Loucy (cell line): Measurements from ENCODE around the gene MAP6.
"Not testable (repeated sequence)": the region's sequence is repeated elsewhere in the genome, so short reads cannot be mapped to it uniquely, and the experiment has no call there.

Source experiments
- H2AFZ ChIP-seq: fragments of 200-600 bp; sonication (generic); 2 replicates; pipeline ENCODE4 v1.6.0; 2016; ENCODE audit warnings: antibody characterized with exemption, mild to moderate bottlenecking, low read length, moderate library complexity
- H3F3A ChIP-seq: fragments of 200-600 bp; 2 replicates; pipeline ENCODE4 v1.6.0; 2016; ENCODE audit warnings: antibody characterized with exemption, low read depth, mild to moderate bottlenecking
- H3K27me3 ChIP-seq: fragments of 200-600 bp; sonication (generic); 2 replicates; pipeline ENCODE4 v1.6.1; 2014; ENCODE audit warnings: low read length, mild to moderate bottlenecking; ENCODE audit not compliant: insufficient read depth, poor library complexity, severe bottlenecking
- H3K36me3 ChIP-seq: fragments of 200-600 bp; sonication (generic); 2 replicates; pipeline ENCODE4 v1.6.1; 2016; ENCODE audit warnings: low read length; ENCODE audit not compliant: insufficient read depth
- H3K4me1 ChIP-seq: fragments of 200-600 bp; sonication (generic); 2 replicates; pipeline ENCODE4 v1.5.1; 2014; ENCODE audit warnings: low read length, mild to moderate bottlenecking; ENCODE audit not compliant: insufficient read depth, poor library complexity, severe bottlenecking
- H3K4me2 ChIP-seq: fragments of 200-600 bp; sonication (generic); 2 replicates; pipeline ENCODE4 v1.6.0; 2014; ENCODE audit warnings: antibody characterized with exemption, low read length, low read depth, mild to moderate bottlenecking; ENCODE audit not compliant: poor library complexity, severe bottlenecking
- H3K4me3 ChIP-seq: fragments of 200-600 bp; sonication (generic); 2 replicates; pipeline ENCODE4 v1.5.1; 2014; ENCODE audit warnings: low read length, mild to moderate bottlenecking, mixed read lengths; ENCODE audit not compliant: poor library complexity, severe bottlenecking
- H3K79me2 ChIP-seq: fragments of 200-600 bp; sonication (generic); 2 replicates; pipeline ENCODE4 v1.6.1; 2014; ENCODE audit warnings: low read length; ENCODE audit not compliant: insufficient read depth
- H3K9ac ChIP-seq: fragments of 200-600 bp; sonication (generic); 2 replicates; pipeline ENCODE4 v1.6.0; 2014; ENCODE audit warnings: mild to moderate bottlenecking, low read depth, low read length, moderate library complexity; ENCODE audit not compliant: poor library complexity, severe bottlenecking
- H3K9me2 ChIP-seq: fragments of 200-600 bp; sonication (generic); replicated peaks from 2 replicates; pipeline ENCODE4 v1.6.1; 2016; ENCODE audit warnings: low read depth, low read length, mixed read lengths
- H3K9me3 ChIP-seq: fragments of 200-600 bp; sonication (generic); 2 replicates; pipeline ENCODE4 v1.6.1; 2014; ENCODE audit warnings: mild to moderate bottlenecking, antibody characterized with exemption, low read length, low read depth; ENCODE audit not compliant: insufficient read depth
- H4K20me1 ChIP-seq: fragments of 200-600 bp; sonication (generic); 2 replicates; pipeline ENCODE4 v1.6.0; 2014; ENCODE audit warnings: antibody characterized with exemption, low read length, mild to moderate bottlenecking; ENCODE audit not compliant: insufficient read depth, poor library complexity, severe bottlenecking
- EZH2phosphoT487 ChIP-seq: fragments of 200-600 bp; IDR thresholded peaks from 2 replicates; pipeline ENCODE4 v1.6.1; 2018; ENCODE audit warnings: antibody characterized with exemption, mild to moderate bottlenecking, moderate library complexity, borderline replicate concordance
- TF ChIP-seq, protein P1 (sequence below): fragments of 200-600 bp; sonication (generic); conservative IDR thresholded peaks from 2 replicates; pipeline ENCODE4 v1.5.1; 2014; ENCODE audit warnings: mild to moderate bottlenecking, antibody characterized with exemption, low read length

Gene MAP6

DNA sequence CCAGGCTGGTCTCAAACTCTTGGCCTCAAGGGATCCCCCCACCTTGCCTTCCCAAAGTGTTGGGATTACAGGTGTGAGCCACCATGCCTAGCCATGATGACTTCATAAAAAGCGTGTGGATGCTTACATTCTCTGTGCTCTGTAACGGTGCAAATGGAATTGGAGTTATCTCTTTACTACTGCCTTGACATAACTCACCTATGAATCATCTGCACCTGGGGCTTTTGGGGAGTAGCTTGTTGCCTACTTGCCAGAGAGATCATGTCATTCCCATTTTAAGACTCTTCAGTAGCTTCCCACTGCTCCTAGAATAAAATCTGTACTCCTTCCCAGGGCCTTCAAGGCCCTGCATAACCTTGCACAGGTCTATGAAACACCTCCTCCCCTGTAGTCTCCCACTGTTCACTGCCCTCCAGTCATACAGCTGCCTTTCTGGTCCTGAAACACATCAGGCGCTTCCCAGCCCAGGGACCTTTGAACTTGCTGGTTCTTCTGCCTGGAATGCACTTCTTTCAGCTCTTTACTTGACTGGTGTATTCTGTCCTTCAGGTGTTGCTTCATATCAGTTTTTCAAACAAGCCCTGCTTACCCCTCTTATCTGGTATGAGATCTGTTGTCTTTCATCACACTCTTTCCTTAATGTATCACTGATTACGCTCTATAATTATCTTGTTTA is 29.2 kb upstream of the MAP6 start:
- Histone ChIP-seq H3K4me1 (no peaks in the 10 kb centered on the region), H3K9me2 (no peaks in the 10 kb centered on the region), H3K4me3 (no peak overlapping the region), H3K36me3 (no peaks in the 10 kb centered on the region), H3K4me2 (no peak overlapping the region), H3K27me3 (no peaks in the 10 kb centered on the region), H3K9me3 (no peaks in the 10 kb centered on the region), H3K79me2 (no peaks in the 10 kb centered on the region), H3F3A (no peaks in the 10 kb centered on the region), H2AFZ (no peak overlapping the region), H3K9ac (no peak overlapping the region), H4K20me1 (no peaks in the 10 kb centered on the region)
- TF ChIP-seq EZH2phosphoT487: no peak
- TF ChIP-seq, protein P1, sequence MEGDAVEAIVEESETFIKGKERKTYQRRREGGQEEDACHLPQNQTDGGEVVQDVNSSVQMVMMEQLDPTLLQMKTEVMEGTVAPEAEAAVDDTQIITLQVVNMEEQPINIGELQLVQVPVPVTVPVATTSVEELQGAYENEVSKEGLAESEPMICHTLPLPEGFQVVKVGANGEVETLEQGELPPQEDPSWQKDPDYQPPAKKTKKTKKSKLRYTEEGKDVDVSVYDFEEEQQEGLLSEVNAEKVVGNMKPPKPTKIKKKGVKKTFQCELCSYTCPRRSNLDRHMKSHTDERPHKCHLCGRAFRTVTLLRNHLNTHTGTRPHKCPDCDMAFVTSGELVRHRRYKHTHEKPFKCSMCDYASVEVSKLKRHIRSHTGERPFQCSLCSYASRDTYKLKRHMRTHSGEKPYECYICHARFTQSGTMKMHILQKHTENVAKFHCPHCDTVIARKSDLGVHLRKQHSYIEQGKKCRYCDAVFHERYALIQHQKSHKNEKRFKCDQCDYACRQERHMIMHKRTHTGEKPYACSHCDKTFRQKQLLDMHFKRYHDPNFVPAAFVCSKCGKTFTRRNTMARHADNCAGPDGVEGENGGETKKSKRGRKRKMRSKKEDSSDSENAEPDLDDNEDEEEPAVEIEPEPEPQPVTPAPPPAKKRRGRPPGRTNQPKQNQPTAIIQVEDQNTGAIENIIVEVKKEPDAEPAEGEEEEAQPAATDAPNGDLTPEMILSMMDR: no peak

DNA sequence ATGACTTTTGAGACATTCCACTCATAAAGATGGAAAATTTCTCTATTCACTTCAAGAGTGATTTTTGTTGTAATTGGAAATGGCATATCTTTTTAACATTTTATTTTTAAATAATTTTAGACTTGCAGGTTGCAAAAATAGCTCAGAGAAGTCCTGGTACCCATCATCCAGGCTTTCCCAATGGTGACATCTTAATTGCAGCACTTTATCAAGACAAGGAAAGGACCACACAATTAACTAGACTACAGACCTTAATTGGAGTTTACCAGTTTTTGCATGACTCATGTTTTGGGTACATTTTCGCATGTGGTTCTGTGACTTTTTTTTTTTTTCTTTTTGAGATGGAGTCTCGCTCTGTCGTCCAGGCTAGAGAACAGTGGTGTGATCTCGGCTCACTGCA is 23.0 kb upstream of the MAP6 start:
- no peaks in the 10 kb centered on the region for H3K79me2 ChIP-seq
- H3F3A ChIP-seq: no peaks in the 10 kb centered on the region
- no peaks in the 10 kb centered on the region for H3K4me1 ChIP-seq
- no peaks in the 10 kb centered on the region for H4K20me1 ChIP-seq
- no peak overlapping the region for H3K4me2 ChIP-seq
- TF ChIP-seq EZH2phosphoT487: no peak
- TF ChIP-seq, protein P1: no peak
- no peak overlapping the region for H3K9ac ChIP-seq
- H3K27me3 ChIP-seq: no peaks in the 10 kb centered on the region
- no peak overlapping the region for H3K4me3 ChIP-seq
- no peaks in the 10 kb centered on the region for H3K36me3 ChIP-seq
- H2AFZ ChIP-seq: no peak overlapping the region
- H3K9me3 ChIP-seq: no peaks in the 10 kb centered on the region
- H3K9me2 ChIP-seq: no peaks in the 10 kb centered on the region

DNA sequence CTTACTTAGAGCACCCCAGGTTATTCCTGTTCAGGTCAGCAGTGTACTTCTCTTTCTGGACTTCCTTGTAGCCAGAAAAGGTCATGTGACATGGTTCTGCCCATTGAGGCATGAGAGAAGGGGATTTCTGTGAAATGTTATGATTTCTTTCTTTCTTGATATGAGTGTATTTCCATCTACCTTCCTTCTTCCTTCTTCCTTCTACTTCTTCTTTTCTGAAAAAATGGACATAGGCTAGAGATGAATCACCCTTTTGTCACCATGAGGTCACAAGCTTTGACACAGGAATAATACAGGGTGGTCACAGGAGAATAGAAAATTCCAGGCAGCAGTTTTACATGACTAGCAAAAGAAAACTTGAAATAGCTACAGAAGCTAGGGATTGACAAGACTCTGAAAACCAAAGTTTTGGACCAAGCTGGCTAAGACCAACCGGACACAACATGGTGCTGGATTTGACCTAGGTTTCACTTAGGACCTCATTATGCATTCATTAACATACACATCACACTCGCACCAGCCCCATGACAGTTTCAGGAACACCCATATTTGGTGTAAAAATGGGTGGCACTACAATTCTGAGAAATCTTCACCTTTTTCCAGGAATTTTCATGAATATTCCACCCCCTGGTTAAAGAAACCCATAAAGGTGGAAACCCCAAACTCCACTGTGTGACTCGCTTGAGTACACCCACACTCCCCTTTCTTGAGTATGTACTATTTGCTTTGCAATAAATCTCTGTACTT is 21.2 kb upstream of the MAP6 start:
- no peaks in the 10 kb centered on the region for H3K9me2 ChIP-seq
- TF ChIP-seq, protein P1: no peak
- no peak for TF ChIP-seq EZH2phosphoT487
- no peaks in the 10 kb centered on the region for H3K36me3 ChIP-seq
- H3K9me3 ChIP-seq: no peaks in the 10 kb centered on the region
- no peaks in the 10 kb centered on the region for H3F3A ChIP-seq
- no peak overlapping the region for H3K9ac ChIP-seq
- H3K4me1 ChIP-seq: no peaks in the 10 kb centered on the region
- H3K4me2 ChIP-seq: no peak overlapping the region
- H2AFZ ChIP-seq: no peak overlapping the region
- no peaks in the 10 kb centered on the region for H4K20me1 ChIP-seq
- no peaks in the 10 kb centered on the region for H3K79me2 ChIP-seq
- H3K4me3 ChIP-seq: no peak overlapping the region
- H3K27me3 ChIP-seq: no peaks in the 10 kb centered on the region

DNA sequence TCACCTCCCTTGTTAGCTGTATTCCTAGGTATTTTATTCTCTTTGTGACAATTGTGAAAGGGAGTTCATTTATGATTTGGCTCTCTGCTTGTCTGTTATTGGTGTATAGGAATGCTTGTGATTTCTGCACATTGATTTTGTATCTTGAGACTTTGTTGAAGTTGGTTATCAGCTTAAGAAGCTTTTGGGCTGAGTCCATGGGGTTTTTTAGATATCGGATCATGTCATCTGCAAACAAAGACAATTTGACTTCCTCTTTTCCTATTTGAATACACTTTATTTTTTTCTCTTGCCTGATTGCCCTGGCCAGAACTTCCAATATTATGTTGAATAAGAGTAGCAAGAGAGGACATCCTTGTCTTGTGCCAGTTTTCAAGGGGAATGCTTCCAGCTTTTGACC is 15.0 kb upstream of the MAP6 start:
- not testable (repeated sequence) for H3K9ac ChIP-seq, H2AFZ ChIP-seq, H4K20me1 ChIP-seq, H3K9me3 ChIP-seq, H3K79me2 ChIP-seq, H3K27me3 ChIP-seq, H3K4me1 ChIP-seq, H3K9me2 ChIP-seq, H3F3A ChIP-seq, H3K36me3 ChIP-seq, H3K4me2 ChIP-seq, H3K4me3 ChIP-seq
